ENCODE measurements around the gene ABCC1.

Gene ABCC1

GRCh38 chr16:16051132-16051531, 101.7 kb downstream of the ABCC1 start:
- no peak for DNase-seq

GRCh38 chr16:16052916-16053315, 103.5 kb downstream of the ABCC1 start:
- no peak for DNase-seq

GRCh38 chr16:16057102-16057501, 107.7 kb downstream of the ABCC1 start:
- DNase-seq: no peak

- no peak for DNase-seq
Observed at GRCh38 chr16:16059160-16059559, 109.7 kb downstream of the ABCC1 start.

GRCh38 chr16:16059895-16060590, 110.6 kb downstream of the ABCC1 start:
- no peak for DNase-seq

GRCh38 chr16:16062023-16062937, 112.9 kb downstream of the ABCC1 start:
- no peak for DNase-seq

GRCh38 chr16:16063683-16064082, 114.3 kb downstream of the ABCC1 start:
- no peak for DNase-seq

- no peak for DNase-seq
Observed at GRCh38 chr16:16064874-16065384, 115.5 kb downstream of the ABCC1 start.

GRCh38 chr16:16067127-16067526, 117.7 kb downstream of the ABCC1 start:
- peak; percentile 89 for DNase-seq

GRCh38 chr16:16071631-16072244, 122.3 kb downstream of the ABCC1 start:
- DNase-seq: peak; percentile 16

- DNase-seq: no peak
Observed at GRCh38 chr16:16073001-16073545, 123.7 kb downstream of the ABCC1 start.

- DNase-seq: no peak
Observed at GRCh38 chr16:16073891-16074881, 124.8 kb downstream of the ABCC1 start.

- no peak for DNase-seq
Observed at GRCh38 chr16:16075488-16076422, 126.3 kb downstream of the ABCC1 start.

- no peak for DNase-seq
Observed at GRCh38 chr16:16076423-16076813, 127.0 kb downstream of the ABCC1 start.

GRCh38 chr16:16080465-16081065, 131.1 kb downstream of the ABCC1 start:
- DNase-seq: no peak

GRCh38 chr16:16081141-16081540, 131.7 kb downstream of the ABCC1 start:
- DNase-seq: no peak

- DNase-seq: no peak
Observed at GRCh38 chr16:16082255-16082654, 132.8 kb downstream of the ABCC1 start.

GRCh38 chr16:16083421-16084156, 134.2 kb downstream of the ABCC1 start:
- DNase-seq: no peak

GRCh38 chr16:16084874-16085273, 135.5 kb downstream of the ABCC1 start:
- no peak for DNase-seq
